Measurements from ENCODE around the gene MESD. TPM values are rescaled to one million over a fixed set of nuclear protein-coding genes. Genes with fewer than 3 reads are reported as not detected.

Gene MESD
- total RNA-seq, 1 experiment from 2014 or later: 55.4 TPM

DNA sequence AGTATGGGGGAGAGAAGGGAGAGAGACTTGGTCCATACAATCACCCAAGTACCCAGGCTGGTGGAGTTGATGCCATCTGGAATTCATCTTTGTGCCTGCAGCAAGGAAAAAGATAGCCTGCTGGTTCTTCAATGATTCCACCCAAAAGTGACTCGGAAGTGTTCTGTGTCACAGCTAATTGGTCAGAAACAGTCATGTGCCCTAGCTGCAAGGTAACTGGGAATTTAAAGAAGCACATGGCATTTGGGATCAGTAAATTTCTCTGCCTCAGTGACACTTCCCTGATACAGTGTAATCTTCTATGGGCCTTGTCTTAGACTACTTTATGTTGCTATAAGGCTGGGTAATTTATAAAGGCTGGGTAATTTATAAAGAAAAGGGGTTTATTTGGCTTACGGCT lies 28.6 kb upstream of the MESD start:
- DNase-seq (ENCODE audit: low read depth, low spot score): no peak
- in situ Hi-C loops (cut with HindIII; ENCODE audit: low pct_unique_long_range_greater_than_20kb, low sequenced_read_pairs): no loop called here

DNA sequence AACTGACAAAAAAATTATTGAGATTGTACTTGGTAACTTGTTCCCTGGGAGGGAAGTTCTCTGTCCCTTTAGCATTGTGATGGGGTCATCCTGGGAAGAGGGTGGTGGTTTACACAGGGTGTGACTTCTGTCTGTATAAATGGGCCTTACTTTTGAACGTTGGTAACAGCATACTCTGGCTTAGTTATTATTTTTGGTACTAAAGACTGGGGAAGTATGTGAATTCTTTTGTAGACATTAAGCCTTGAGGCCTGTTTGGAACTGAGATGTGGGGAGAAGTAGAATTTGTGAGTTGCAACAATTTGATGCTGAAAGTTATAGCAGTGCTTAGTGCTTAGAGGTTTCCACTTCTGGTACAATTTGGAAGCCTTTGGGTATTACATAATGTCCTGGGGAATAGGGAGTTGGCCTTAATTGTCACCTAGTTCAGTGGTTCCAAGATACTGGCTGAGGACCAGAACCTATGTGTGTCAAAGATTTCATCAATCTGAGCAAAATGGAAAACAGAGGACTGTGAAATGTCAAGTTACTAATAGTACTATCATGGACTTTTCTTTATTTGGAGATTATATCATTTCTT lies 27.0 kb upstream of the MESD start:
- in situ Hi-C loops (cut with HindIII; ENCODE audit: low pct_unique_long_range_greater_than_20kb, low sequenced_read_pairs): no loop called here
- no peak for DNase-seq (ENCODE audit: low read depth, low spot score)

DNA sequence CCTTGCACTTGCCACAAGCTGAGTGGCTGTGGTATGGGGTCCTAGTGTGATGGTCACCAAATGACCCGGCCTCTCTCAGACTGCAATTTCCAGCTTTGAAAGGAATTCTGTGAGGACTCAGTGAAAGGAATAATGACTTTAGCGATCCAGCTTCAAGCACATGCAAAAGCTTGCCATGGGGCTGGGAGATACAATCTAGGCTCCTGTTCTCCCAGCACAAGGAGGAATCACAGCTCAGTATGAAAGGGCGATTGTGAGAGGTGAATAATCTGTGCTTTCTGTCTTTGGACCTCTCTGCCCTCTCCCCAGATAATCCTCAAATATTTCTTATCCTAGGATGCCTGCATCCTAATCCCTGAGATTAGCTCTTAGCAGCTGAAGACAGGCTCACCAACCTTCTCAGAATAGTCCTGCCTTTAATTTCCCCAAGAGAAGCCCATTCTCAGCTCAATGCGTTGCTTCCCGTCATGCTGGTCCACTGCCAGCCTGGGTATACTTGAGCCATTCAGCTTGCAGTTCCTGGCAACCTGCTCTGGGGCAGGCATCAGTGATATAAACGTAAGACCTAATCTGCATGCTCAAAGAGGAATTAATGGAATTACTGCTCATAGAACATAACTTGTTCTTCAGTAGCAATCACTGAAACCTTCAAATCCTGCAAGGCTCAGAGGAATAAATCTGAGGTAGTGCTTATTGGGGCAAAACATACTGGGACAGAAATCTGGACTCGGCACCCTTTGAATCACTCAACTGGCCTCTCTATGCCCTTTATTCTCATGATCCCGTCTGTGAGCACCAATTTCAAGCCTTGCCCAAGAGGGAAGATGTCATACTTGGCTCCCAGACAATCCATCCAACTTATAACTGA lies 26.2 kb upstream of the MESD start:
- peak; percentile 95 for DNase-seq (ENCODE audit: low read depth, low spot score)
- in situ Hi-C loops (cut with HindIII; ENCODE audit: low pct_unique_long_range_greater_than_20kb, low sequenced_read_pairs): no loop called here

GRCh38 chr15:81014446-81015093 lies 25.0 kb upstream of the MESD start:
- in situ Hi-C loops (cut with HindIII; ENCODE audit: low pct_unique_long_range_greater_than_20kb, low sequenced_read_pairs): no loop called here
- DNase-seq (ENCODE audit: low read depth, low spot score): peak; percentile 37

- in situ Hi-C loops (cut with HindIII; ENCODE audit: low pct_unique_long_range_greater_than_20kb, low sequenced_read_pairs): no loop called here
- no peak for DNase-seq (ENCODE audit: low read depth, low spot score)
These were observed 23.8 kb upstream of the MESD start for GRCh38 chr15:81013396-81013929.

DNA sequence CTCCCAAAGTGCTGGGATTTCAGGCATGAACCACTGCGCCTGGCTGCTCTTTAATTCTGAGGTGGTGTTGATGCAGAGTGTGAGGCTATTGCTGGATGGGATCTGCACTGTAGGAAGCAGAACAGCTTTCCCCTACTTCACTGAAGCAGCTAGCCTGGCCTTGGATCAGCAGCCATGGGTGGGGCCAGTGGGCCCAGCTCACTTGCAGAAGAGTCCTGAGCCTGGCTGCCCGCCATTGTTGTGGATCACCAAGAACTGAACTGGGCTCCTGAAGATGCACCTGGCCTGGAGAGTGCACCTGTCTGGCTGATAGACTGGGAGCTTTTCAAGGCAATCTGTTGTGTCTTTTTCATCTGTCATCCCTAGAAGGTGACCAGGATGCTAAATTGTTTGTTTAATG lies 23.0 kb upstream of the MESD start:
- DNase-seq (ENCODE audit: low read depth, low spot score): no peak
- in situ Hi-C loops (cut with HindIII; ENCODE audit: low pct_unique_long_range_greater_than_20kb, low sequenced_read_pairs): no loop called here

DNA sequence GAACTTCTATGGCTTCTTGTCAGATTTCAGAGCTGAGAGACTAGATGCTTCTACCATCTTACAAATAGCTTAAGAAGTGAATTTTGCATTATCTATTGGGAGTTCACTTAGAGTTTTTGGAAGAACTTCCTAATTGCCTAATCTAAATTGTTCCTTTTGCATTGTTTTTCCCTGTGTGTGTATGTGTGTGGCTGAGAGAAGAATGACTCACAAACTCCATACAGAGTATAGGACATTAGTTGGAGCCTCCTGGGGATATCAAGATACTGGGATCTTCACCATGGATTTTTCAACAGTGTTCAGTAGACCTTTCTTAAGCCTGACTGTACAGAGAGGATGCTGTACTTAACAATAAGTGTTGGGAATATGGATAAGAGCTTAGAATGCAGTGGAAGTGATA lies 22.0 kb upstream of the MESD start:
- no peak for DNase-seq (ENCODE audit: low read depth, low spot score)
- in situ Hi-C loops (cut with HindIII; ENCODE audit: low pct_unique_long_range_greater_than_20kb, low sequenced_read_pairs): no loop called here

GRCh38 chr15:81010086-81010485 lies 20.5 kb upstream of the MESD start:
- no peak for DNase-seq (ENCODE audit: low read depth, low spot score)
- in situ Hi-C loops (cut with HindIII; ENCODE audit: low pct_unique_long_range_greater_than_20kb, low sequenced_read_pairs): no loop called here

GRCh38 chr15:81008312-81008711 lies 18.7 kb upstream of the MESD start:
- no peak for DNase-seq (ENCODE audit: low read depth, low spot score)
- in situ Hi-C loops (cut with HindIII; ENCODE audit: low pct_unique_long_range_greater_than_20kb, low sequenced_read_pairs): no loop called here

DNA sequence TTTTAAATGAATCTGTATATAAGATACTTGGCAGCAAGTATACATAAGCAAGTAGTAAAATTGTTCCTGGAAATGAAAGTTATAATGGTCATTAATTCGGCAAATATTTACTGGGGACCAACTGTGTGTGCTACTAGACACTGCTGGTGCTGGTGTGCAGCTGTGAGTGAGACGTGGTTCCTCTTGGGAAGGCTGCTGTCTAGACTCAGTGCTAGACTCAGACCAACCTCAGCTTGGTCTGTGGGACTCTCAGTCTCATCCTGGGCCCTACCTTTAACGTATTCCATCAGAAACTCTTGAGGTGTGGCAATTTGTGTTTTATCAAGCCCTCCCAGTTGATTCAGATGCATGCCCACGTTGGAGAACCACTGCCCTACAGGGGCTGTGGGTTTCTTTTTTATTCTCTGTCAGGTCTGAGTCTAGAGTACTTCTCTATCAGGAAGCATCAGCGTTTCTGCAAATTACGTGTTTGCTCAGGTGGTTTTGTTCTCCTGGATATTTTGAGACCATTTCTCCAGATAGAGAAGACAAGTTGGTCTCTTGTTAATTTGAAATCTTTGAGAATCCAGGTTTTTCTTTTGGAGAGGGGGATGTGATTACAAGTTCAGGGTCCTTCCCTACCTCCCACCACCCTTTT lies 17.9 kb upstream of the MESD start:
- in situ Hi-C loops (cut with HindIII; ENCODE audit: low pct_unique_long_range_greater_than_20kb, low sequenced_read_pairs): no loop called here
- no peak for DNase-seq (ENCODE audit: low read depth, low spot score)

GRCh38 chr15:81006124-81006523 lies 16.5 kb upstream of the MESD start:
- in situ Hi-C loops (cut with HindIII; ENCODE audit: low pct_unique_long_range_greater_than_20kb, low sequenced_read_pairs): no loop called here
- DNase-seq (ENCODE audit: low read depth, low spot score): peak; percentile 83

DNA sequence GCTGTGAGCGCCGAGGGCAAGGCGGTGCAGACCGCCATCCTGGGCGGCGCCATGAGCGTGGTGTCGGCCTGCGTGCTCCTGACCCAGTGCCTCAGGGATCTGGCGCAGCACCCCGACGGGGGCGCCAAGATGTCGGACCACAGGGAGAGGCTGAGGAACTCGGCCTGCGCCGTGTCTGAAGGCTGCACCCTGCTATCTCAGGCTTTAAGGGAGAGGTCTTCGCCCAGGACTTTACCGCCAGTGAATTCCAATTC lies 13.4 kb upstream of the MESD start:
- no peak for DNase-seq (ENCODE audit: low read depth, low spot score)
- in situ Hi-C loops (cut with HindIII; ENCODE audit: low pct_unique_long_range_greater_than_20kb, low sequenced_read_pairs): no loop called here

DNA sequence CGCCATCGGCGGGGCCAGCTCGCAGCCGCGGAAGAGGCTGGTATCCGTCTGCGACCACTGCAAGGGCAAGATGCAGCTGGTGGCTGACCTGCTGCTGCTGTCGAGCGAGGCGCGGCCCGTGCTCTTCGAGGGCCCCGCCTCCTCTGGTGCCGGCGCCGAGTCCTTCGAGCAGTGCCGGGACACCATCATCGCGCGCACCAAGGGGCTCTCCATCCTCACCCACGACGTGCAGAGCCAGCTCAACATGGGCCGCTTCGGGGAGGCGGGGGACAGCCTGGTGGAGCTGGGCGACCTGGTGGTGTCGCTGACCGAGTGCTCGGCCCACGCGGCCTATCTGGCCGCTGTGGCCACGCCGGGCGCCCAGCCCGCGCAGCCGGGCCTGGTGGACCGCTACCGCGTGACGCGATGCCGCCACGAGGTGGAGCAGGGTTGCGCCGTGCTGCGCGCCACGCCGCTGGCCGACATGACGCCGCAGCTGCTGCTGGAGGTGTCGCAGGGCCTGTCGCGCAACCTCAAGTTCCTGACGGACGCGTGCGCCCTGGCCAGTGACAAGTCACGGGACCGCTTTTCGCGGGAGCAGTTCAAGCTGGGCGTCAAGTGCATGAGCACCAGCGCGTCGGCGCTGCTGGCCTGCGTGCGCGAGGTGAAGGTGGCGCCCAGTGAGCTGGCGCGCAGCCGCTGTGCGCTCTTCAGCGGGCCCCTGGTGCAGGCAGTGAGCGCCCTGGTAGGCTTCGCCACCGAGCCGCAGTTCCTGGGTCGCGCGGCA lies 12.9 kb upstream of the MESD start:
- in situ Hi-C loops (cut with HindIII; ENCODE audit: low pct_unique_long_range_greater_than_20kb, low sequenced_read_pairs): no loop called here

DNA sequence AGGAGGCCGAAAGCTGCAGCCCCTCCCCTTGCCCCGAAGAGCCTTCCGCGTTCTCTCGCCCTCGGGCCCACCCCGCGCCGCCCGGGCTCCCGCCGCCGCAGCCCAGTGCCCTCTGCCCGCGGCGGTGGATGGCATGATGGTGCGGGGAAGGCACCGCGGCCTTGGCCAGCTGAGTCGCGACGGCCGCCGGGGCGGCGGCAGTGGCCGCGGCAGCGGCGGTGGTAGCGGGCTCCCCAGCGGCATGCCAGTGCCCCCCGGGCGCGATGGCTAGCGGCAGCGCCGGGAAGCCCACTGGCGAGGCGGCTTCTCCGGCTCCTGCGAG lies 12.4 kb upstream of the MESD start:
- no peak for DNase-seq (ENCODE audit: low read depth, low spot score)
- in situ Hi-C loops (cut with HindIII; ENCODE audit: low pct_unique_long_range_greater_than_20kb, low sequenced_read_pairs): no loop called here

More for the DNA sequence above, 12.9 kb upstream of the MESD start:
- DNase-seq (ENCODE audit: low read depth, low spot score): peak; percentile 23

DNA sequence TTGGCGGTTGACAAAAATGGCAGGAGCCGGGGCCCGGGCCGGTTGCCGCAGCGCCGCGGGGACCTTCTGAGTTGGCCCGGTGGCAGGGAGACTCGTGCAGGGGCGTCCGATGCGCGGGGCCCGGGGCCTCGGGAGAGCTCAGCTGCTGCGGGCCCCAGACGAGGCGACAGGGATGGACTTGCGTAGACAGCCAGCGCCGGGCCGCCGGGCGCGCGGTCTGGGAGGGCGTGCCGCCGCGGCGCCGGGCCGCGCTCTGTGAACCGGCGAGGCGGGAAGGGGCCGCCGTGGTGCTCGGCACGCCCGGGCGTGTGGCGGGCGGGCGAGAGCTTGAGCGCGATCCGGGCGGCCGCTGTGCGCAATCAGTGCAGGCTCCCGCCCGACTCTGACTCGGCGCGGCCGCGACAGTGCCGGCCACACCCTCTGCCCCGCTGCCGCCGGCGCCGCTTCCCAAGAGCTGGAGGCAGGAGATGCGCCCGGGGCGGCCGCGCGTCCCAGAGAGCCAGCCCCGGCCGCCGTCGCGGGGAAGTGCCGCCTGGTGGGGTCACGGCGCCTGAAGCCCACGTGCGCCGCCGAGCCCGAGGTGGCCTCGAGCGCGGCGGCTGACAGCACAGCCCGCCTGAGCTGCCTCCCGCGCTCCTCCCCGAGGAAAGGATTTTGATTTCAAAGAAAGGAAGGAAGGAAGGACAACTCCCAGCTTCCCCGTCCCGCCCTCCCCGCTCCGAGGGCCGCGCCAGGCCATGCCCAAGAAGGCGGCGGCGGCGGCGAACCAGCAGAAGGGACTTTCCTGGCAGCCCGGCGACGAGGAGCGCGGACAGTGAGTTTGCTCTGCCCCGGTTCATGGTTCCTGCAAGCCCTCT lies 11.8 kb upstream of the MESD start:
- DNase-seq (ENCODE audit: low read depth, low spot score): no peak
- in situ Hi-C loops (cut with HindIII; ENCODE audit: low pct_unique_long_range_greater_than_20kb, low sequenced_read_pairs): no loop called here

- in situ Hi-C loops (cut with HindIII; ENCODE audit: low pct_unique_long_range_greater_than_20kb, low sequenced_read_pairs): no loop called here
These were observed 11.1 kb upstream of the MESD start, which contains the start of gene TLNRD1 for GRCh38 chr15:81000624-81001151. Gene TLNRD1, plus strand, starts transcription at chr15:81000923. Its CDS starts 1,349 bp downstream, at chr15:81002272.

DNA sequence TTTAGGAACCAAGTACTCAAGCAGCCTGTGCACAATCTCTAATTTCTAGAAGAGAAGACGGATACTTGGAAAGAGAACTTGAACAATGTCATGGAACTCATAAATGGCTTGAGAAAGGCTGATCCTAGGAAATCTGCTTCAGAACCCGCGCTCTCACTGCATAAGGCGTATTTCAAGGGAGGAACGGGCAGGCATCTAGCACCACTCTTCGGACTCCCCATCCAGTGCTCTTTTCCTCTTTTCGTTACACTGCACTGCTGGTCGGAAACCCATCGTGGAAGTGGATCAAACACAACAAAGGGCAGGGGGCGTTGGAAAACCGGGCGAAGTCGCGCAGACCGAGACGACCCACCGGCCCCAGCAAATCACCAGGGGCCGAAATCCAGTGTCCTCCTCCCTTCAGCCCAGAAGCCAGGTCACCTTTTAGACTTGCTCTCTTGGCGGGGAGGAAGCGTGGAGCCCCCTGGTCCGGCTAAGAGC lies 10.6 kb upstream of the MESD start:
- in situ Hi-C loops (cut with HindIII; ENCODE audit: low pct_unique_long_range_greater_than_20kb, low sequenced_read_pairs): no loop called here
- no peak for DNase-seq (ENCODE audit: low read depth, low spot score)

More at GRCh38 chr15:81000624-81001151, 11.1 kb upstream of the MESD start, which contains the start of gene TLNRD1:
- DNase-seq (ENCODE audit: low read depth, low spot score): peak; percentile 92
